ENCODE results near the gene ACSS1. TPM values are rescaled to one million over a fixed set of nuclear protein-coding genes. Genes with fewer than 3 reads are reported as not detected.

ACSS1 gene
- total and polyA plus RNA-seq, 2 experiments from 2014 or later = 1.3 to 4.1 TPM

- TF ChIP-seq, protein P1, sequence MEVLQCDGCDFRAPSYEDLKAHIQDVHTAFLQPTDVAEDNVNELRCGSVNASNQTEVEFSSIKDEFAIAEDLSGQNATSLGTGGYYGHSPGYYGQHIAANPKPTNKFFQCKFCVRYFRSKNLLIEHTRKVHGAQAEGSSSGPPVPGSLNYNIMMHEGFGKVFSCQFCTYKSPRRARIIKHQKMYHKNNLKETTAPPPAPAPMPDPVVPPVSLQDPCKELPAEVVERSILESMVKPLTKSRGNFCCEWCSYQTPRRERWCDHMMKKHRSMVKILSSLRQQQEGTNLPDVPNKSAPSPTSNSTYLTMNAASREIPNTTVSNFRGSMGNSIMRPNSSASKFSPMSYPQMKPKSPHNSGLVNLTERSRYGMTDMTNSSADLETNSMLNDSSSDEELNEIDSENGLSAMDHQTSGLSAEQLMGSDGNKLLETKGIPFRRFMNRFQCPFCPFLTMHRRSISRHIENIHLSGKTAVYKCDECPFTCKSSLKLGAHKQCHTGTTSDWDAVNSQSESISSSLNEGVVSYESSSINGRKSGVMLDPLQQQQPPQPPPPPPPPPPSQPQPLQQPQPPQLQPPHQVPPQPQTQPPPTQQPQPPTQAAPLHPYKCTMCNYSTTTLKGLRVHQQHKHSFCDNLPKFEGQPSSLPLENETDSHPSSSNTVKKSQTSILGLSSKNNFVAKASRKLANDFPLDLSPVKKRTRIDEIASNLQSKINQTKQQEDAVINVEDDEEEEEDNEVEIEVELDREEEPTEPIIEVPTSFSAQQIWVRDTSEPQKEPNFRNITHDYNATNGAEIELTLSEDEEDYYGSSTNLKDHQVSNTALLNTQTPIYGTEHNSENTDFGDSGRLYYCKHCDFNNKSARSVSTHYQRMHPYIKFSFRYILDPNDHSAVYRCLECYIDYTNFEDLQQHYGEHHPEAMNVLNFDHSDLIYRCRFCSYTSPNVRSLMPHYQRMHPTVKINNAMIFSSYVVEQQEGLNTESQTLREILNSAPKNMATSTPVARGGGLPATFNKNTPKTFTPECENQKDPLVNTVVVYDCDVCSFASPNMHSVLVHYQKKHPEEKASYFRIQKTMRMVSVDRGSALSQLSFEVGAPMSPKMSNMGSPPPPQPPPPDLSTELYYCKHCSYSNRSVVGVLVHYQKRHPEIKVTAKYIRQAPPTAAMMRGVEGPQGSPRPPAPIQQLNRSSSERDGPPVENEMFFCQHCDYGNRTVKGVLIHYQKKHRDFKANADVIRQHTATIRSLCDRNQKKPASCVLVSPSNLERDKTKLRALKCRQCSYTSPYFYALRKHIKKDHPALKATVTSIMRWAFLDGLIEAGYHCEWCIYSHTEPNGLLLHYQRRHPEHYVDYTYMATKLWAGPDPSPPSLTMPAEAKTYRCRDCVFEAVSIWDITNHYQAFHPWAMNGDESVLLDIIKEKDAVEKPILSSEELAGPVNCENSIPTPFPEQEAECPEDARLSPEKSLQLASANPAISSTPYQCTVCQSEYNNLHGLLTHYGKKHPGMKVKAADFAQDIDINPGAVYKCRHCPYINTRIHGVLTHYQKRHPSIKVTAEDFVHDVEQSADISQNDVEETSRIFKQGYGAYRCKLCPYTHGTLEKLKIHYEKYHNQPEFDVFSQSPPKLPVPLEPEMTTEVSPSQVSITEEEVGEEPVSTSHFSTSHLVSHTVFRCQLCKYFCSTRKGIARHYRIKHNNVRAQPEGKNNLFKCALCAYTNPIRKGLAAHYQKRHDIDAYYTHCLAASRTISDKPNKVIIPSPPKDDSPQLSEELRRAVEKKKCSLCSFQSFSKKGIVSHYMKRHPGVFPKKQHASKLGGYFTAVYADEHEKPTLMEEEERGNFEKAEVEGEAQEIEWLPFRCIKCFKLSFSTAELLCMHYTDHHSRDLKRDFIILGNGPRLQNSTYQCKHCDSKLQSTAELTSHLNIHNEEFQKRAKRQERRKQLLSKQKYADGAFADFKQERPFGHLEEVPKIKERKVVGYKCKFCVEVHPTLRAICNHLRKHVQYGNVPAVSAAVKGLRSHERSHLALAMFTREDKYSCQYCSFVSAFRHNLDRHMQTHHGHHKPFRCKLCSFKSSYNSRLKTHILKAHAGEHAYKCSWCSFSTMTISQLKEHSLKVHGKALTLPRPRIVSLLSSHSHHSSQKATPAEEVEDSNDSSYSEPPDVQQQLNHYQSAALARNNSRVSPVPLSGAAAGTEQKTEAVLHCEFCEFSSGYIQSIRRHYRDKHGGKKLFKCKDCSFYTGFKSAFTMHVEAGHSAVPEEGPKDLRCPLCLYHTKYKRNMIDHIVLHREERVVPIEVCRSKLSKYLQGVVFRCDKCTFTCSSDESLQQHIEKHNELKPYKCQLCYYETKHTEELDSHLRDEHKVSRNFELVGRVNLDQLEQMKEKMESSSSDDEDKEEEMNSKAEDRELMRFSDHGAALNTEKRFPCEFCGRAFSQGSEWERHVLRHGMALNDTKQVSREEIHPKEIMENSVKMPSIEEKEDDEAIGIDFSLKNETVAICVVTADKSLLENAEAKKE (CRISPR knock-in tag; IDR thresholded peaks at IDR 0.05) = no peak
- TF ChIP-seq EZH2 (IDR thresholded peaks at IDR 0.05; ENCODE audit: low read depth, unreplicated experiment) (no peak), EZH2phosphoT487 (IDR thresholded peaks at IDR 0.05; ENCODE audit: unreplicated experiment) (no peak), STAT1 (IDR thresholded peaks at IDR 0.05; ENCODE audit: unreplicated experiment) (no peak), ZNF331 (CRISPR knock-in tag; IDR thresholded peaks at IDR 0.05; ENCODE audit: low read depth) (no peak), POLR2AphosphoS5 (IDR thresholded peaks at IDR 0.05; ENCODE audit: low read depth) (no peak), ZNF114 (CRISPR knock-in tag; IDR thresholded peaks at IDR 0.05) (no peak), NANOG (IDR thresholded peaks at IDR 0.05; ENCODE audit: borderline replicate concordance) (no peak), CREB1 (CRISPR knock-in tag; IDR thresholded peaks at IDR 0.05; ENCODE audit: low read depth) (no peak)
- TF ChIP-seq, protein P2, sequence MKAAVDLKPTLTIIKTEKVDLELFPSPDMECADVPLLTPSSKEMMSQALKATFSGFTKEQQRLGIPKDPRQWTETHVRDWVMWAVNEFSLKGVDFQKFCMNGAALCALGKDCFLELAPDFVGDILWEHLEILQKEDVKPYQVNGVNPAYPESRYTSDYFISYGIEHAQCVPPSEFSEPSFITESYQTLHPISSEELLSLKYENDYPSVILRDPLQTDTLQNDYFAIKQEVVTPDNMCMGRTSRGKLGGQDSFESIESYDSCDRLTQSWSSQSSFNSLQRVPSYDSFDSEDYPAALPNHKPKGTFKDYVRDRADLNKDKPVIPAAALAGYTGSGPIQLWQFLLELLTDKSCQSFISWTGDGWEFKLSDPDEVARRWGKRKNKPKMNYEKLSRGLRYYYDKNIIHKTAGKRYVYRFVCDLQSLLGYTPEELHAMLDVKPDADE (IDR thresholded peaks at IDR 0.05) = no peak
- TF ChIP-seq, protein P3, sequence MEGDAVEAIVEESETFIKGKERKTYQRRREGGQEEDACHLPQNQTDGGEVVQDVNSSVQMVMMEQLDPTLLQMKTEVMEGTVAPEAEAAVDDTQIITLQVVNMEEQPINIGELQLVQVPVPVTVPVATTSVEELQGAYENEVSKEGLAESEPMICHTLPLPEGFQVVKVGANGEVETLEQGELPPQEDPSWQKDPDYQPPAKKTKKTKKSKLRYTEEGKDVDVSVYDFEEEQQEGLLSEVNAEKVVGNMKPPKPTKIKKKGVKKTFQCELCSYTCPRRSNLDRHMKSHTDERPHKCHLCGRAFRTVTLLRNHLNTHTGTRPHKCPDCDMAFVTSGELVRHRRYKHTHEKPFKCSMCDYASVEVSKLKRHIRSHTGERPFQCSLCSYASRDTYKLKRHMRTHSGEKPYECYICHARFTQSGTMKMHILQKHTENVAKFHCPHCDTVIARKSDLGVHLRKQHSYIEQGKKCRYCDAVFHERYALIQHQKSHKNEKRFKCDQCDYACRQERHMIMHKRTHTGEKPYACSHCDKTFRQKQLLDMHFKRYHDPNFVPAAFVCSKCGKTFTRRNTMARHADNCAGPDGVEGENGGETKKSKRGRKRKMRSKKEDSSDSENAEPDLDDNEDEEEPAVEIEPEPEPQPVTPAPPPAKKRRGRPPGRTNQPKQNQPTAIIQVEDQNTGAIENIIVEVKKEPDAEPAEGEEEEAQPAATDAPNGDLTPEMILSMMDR (conservative IDR thresholded peaks at IDR 0.05; ENCODE audit: low read depth in 2 of 2) = no peak
Measured at GRCh38 chr20:25079171-25079570, 21.2 kb upstream of the ACSS1 start (continued).
